IMR-90 (cell line): ENCODE data around the gene PRKCH. TPM values are rescaled to one million over a fixed set of nuclear protein-coding genes. Genes with fewer than 3 reads are reported as not detected.
A peak's percentile ranks its signal among the peaks of the same experiment; 100 is the strongest.

Experiments used
- ATAC-seq: fragments of 200-7000 bp; cut with Tn5 transposase; 2 replicates; pipeline ENCODE4 v1.9.1; 2020; ENCODE audit warnings: low read depth, mild to moderate bottlenecking, moderate library complexity
- BruUV-seq: library from RNA; stranded (reverse); fragments of 400-500 nt; replicated peaks from 2 replicates; lab custom pipeline; 2021; lab: Mats Ljungman, UMichigan
- CTCF ChIA-PET: fragments of 300-600 bp; formaldehyde crosslinking; extraction: SDS; loops from one replicate; lab custom pipeline; 2021; ENCODE audit warnings: antibody characterized with exemption; lab: Yijun Ruan, JAX
- POLR2A ChIA-PET: fragments of 300-600 bp; sonication (Branson Sonifier 250); formaldehyde crosslinking; loops from one replicate; lab custom pipeline; 2022; ENCODE audit warnings: antibody characterized with exemption; ENCODE audit not compliant: unreplicated experiment; lab: Charles Lee
- DNase-seq: peaks from one replicate; pipeline ENCODE4 v3.0.0; 2013
- H2AFZ ChIP-seq: replicated peaks from 2 replicates; pipeline ENCODE3; 2013; ENCODE audit warnings: low read length, mild to moderate bottlenecking; ENCODE audit not compliant: poor library complexity
- H2AK5ac ChIP-seq: 2 replicates; pipeline ENCODE4 v1.6.1; 2013; ENCODE audit warnings: low read depth, low read length, inconsistent platforms
- H2AK9ac ChIP-seq: replicated peaks from 2 replicates; pipeline ENCODE3; 2013; ENCODE audit warnings: mild to moderate bottlenecking, low read depth, low read length, moderate library complexity; ENCODE audit not compliant: poor library complexity
- H2BK120ac ChIP-seq: 2 replicates; pipeline ENCODE4 v1.6.1; 2013; ENCODE audit warnings: low read depth, low read length, inconsistent platforms
- H2BK15ac ChIP-seq: 3 replicates; pipeline ENCODE4 v1.6.1; 2013; ENCODE audit warnings: low read depth, low read length, inconsistent platforms
- H2BK20ac ChIP-seq: 2 replicates; pipeline ENCODE4 v1.6.1; 2013; ENCODE audit warnings: low read depth, mild to moderate bottlenecking, inconsistent platforms, low read length, moderate library complexity
- H2BK5ac ChIP-seq: 2 replicates; pipeline ENCODE4 v1.6.1; 2013; ENCODE audit warnings: mild to moderate bottlenecking, low read depth, low read length, inconsistent platforms; ENCODE audit not compliant: poor library complexity, severe bottlenecking
- H3K14ac ChIP-seq: replicated peaks from 2 replicates; pipeline ENCODE4 v1.6.1; 2013; ENCODE audit warnings: low read depth, low read length, inconsistent platforms
- H3K18ac ChIP-seq: 2 replicates; pipeline ENCODE4 v1.6.1; 2013; ENCODE audit warnings: low read depth, low read length, control low read depth
- H3K23ac ChIP-seq: 2 replicates; pipeline ENCODE4 v1.6.1; 2013; ENCODE audit warnings: low read depth, low read length, inconsistent platforms
- H3K27ac ChIP-seq: 2 replicates; pipeline ENCODE4 v1.5.1; 2013; ENCODE audit warnings: mild to moderate bottlenecking, control low read depth, low read length; ENCODE audit not compliant: insufficient read depth
- H3K27me3 ChIP-seq: 2 replicates; pipeline ENCODE4 v1.6.1; 2013; ENCODE audit warnings: low read length; ENCODE audit not compliant: control insufficient read depth, insufficient read depth
- H3K36me3 ChIP-seq: 2 replicates; pipeline ENCODE4 v1.6.1; 2013; ENCODE audit warnings: low read length, mixed read lengths; ENCODE audit not compliant: control insufficient read depth, insufficient read depth
- H3K4ac ChIP-seq: 2 replicates; pipeline ENCODE4 v1.6.1; 2013; ENCODE audit warnings: low read depth, low read length, inconsistent platforms
- H3K4me1 ChIP-seq: 2 replicates; pipeline ENCODE4 v1.6.1; 2013; ENCODE audit warnings: low read length, mixed read lengths; ENCODE audit not compliant: control insufficient read depth, insufficient read depth
- H3K4me2 ChIP-seq: 2 replicates; pipeline ENCODE4 v1.6.1; 2013; ENCODE audit warnings: low read depth, mild to moderate bottlenecking, control low read depth, low read length, moderate library complexity
- H3K4me3 ChIP-seq: 2 replicates; pipeline ENCODE4 v1.5.1; 2013; ENCODE audit warnings: low read depth, mild to moderate bottlenecking, control low read depth, low read length, moderate library complexity; ENCODE audit not compliant: insufficient read depth
- H3K56ac ChIP-seq: 2 replicates; pipeline ENCODE4 v1.6.1; 2013; ENCODE audit warnings: low read length, inconsistent platforms; ENCODE audit not compliant: insufficient read depth; ENCODE audit errors: extremely low read depth
- H3K79me1 ChIP-seq, 2 experiments: 2 replicates each; pipeline ENCODE4 v1.6.1; 2013; ENCODE audit warnings: low read length in 2 of 2, inconsistent platforms in 1 of 2, low read depth in 1 of 2
- H3K9ac ChIP-seq: 2 replicates; pipeline ENCODE4 v1.6.1; 2013; ENCODE audit warnings: low read depth, low read length, control low read depth
- H3K9me1 ChIP-seq: 2 replicates; pipeline ENCODE4 v1.6.1; 2013; ENCODE audit warnings: low read length, inconsistent platforms; ENCODE audit not compliant: insufficient read depth
- H3K9me3 ChIP-seq: 2 replicates; pipeline ENCODE4 v1.6.1; 2013; ENCODE audit warnings: low read length; ENCODE audit not compliant: control insufficient read depth, insufficient read depth
- H4K20me1 ChIP-seq: 2 replicates; pipeline ENCODE4 v1.6.1; 2013; ENCODE audit warnings: low read length, inconsistent platforms; ENCODE audit not compliant: insufficient read depth
- H4K5ac ChIP-seq: 2 replicates; pipeline ENCODE4 v1.6.1; 2013; ENCODE audit warnings: mild to moderate bottlenecking, low read depth, low read length, control low read depth
- H4K8ac ChIP-seq, 2 experiments: 2 replicates each; pipeline ENCODE4 v1.6.1; 2013; ENCODE audit warnings: low read depth in 2 of 2, low read length in 2 of 2, control low read depth in 1 of 2, inconsistent platforms in 1 of 2
- H4K91ac ChIP-seq: 2 replicates; pipeline ENCODE4 v1.6.1; 2013; ENCODE audit warnings: low read depth, low read length, inconsistent platforms; ENCODE audit not compliant: insufficient read depth
- BHLHE40 ChIP-seq: fragments of 150-350 bp; IDR thresholded peaks from 2 replicates; pipeline ENCODE4 v1.6.1; 2016; ENCODE audit warnings: mild to moderate bottlenecking, low read depth, low read length
- CEBPB ChIP-seq: IDR thresholded peaks from 2 replicates; pipeline ENCODE4 v1.6.1; 2012; ENCODE audit warnings: low read depth, low read length, improper control_type of control experiment
- CHD1 ChIP-seq: IDR thresholded peaks from 2 replicates; pipeline ENCODE4 v1.6.1; 2012; ENCODE audit warnings: low read depth, low read length, improper control_type of control experiment
- FOS ChIP-seq: fragments of 150-350 bp; IDR thresholded peaks from 2 replicates; pipeline ENCODE4 v1.6.1; 2016; ENCODE audit warnings: low read depth, low read length
- MAFK ChIP-seq: IDR thresholded peaks from 2 replicates; pipeline ENCODE4 v1.6.1; 2012; ENCODE audit warnings: low read depth, low read length, improper control_type of control experiment
- MAZ ChIP-seq: IDR thresholded peaks from 2 replicates; pipeline ENCODE4 v1.6.1; 2012; ENCODE audit warnings: low read depth, mild to moderate bottlenecking, low read length, improper control_type of control experiment, moderate library complexity, borderline replicate concordance
- MXI1 ChIP-seq: IDR thresholded peaks from 2 replicates; pipeline ENCODE4 v1.6.1; 2012; ENCODE audit warnings: low read depth, mild to moderate bottlenecking, low read length, moderate library complexity, borderline replicate concordance
- NFE2L2 ChIP-seq: fragments of 150-350 bp; IDR thresholded peaks from 2 replicates; pipeline ENCODE4 v1.6.1; 2016; ENCODE audit warnings: low read depth, mild to moderate bottlenecking, low read length
- POLR2A ChIP-seq: IDR thresholded peaks from 2 replicates; pipeline ENCODE4 v1.6.1; 2012; ENCODE audit warnings: mild to moderate bottlenecking, low read depth, low read length
- RAD21 ChIP-seq: IDR thresholded peaks from 2 replicates; pipeline ENCODE4 v1.6.1; 2012; ENCODE audit warnings: low read length, improper control_type of control experiment
- RCOR1 ChIP-seq: IDR thresholded peaks from 2 replicates; pipeline ENCODE4 v1.6.1; 2012; ENCODE audit warnings: mild to moderate bottlenecking, low read length, improper control_type of control experiment; ENCODE audit not compliant: insufficient replicate concordance
- RFX5 ChIP-seq: IDR thresholded peaks from 2 replicates; pipeline ENCODE4 v1.8.0; 2012; ENCODE audit warnings: low read depth, mild to moderate bottlenecking, low read length, moderate library complexity
- SMC3 ChIP-seq: fragments of 150-350 bp; IDR thresholded peaks from 2 replicates; pipeline ENCODE4 v1.6.1; 2016; ENCODE audit warnings: low read depth, mild to moderate bottlenecking, antibody characterized with exemption, low read length, moderate library complexity
- WGBS, 2 experiments: methylation state at CpG; one replicate each; pipeline versions ENCODE4 v1.1.5 to v1.1.7; 2013; ENCODE audit warnings: missing lambda C conversion rate in 2 of 2; ENCODE audit not compliant: insufficient read length in 1 of 2; ENCODE audit errors: extremely low coverage in 2 of 2; 5-methylcytosine and 5-hydroxymethylcytosine counted together
- dilution Hi-C: fragments of 300-500 bp; cut with HindIII; formaldehyde crosslinking; loops from one replicate; pipeline ENCODE4 v1.14.3; 2018; ENCODE audit warnings: low sequenced_read_pairs; ENCODE audit not compliant: unreplicated experiment
- in situ Hi-C: fragments of 300-500 bp; cut with MboI; formaldehyde crosslinking; loops from 3 replicates; pipeline ENCODE4 v1.14.3; 2019; ENCODE audit warnings: low sequenced_read_pairs, inconsistent platforms, mixed read lengths
- intact Hi-C: fragments of 100-400 bp; cut with micrococcal nuclease; formaldehyde crosslinking; loops from 2 replicates; pipeline ENCODE4 v1.10.0; 2022
- polyA plus RNA-seq, 3 experiments: library from polyadenylated mRNA; depleted of rRNA; stranded (reverse); fragments of >200 nt; gene quantifications; 2 replicates each; pipeline ENCODE4 v1.2.3, GENCODE V29; 2012; ENCODE audit warnings: low replicate concordance in 1 of 3
- total RNA-seq: library from RNA; depleted of rRNA; stranded (reverse); fragments of >200 nt; gene quantifications from 2 replicates; pipeline ENCODE4 v1.2.3, GENCODE V29; 2012
- TF ChIP-seq, protein P1 (sequence below): fragments of 150-350 bp; IDR thresholded peaks from 2 replicates; pipeline ENCODE4 v1.6.1; 2017; ENCODE audit warnings: mild to moderate bottlenecking, antibody characterized with exemption, low read length, low read depth
- TF ChIP-seq, protein P2 (sequence below): fragments of 150-350 bp; IDR thresholded peaks from 2 replicates; pipeline ENCODE4 v1.6.1; 2016; ENCODE audit warnings: low read depth, mild to moderate bottlenecking, low read length, moderate library complexity, borderline replicate concordance
- TF ChIP-seq, protein P3 (sequence below): conservative IDR thresholded peaks from 2 replicates; pipeline ENCODE4 v1.5.1; 2012; ENCODE audit warnings: mild to moderate bottlenecking, low read depth, low read length, improper control_type of control experiment

Gene PRKCH
- total and polyA plus RNA-seq, 2 of the 4 experiments (the other 2 are of a cell fraction) = 1.6 to 2.3 TPM

DNA sequence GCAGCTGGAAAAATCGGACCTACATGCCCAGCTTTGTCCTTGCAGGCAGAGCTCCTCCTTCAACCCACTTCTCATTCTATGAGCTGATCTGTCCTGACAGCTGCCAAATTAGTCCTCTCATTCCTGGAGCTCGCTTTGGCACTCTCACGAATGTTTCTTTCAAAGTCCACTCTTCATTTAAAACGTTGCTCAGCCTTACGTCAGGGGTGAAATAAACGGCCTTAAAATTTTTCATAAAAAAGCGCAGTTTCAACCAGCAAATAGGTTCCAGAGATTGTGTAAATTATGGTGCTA is 253.1 kb downstream of the PRKCH start:
- H4K8ac ChIP-seq = peak overlapping the region in 1 of 2 experiments; percentile 47; a peak in 1 of 4 replicates
- peak overlapping the region; percentile 51; the same call in 1 of the 2 replicates for H3K14ac ChIP-seq
- H4K91ac ChIP-seq = peak overlapping the region; percentile 65
- TF ChIP-seq, protein P1, sequence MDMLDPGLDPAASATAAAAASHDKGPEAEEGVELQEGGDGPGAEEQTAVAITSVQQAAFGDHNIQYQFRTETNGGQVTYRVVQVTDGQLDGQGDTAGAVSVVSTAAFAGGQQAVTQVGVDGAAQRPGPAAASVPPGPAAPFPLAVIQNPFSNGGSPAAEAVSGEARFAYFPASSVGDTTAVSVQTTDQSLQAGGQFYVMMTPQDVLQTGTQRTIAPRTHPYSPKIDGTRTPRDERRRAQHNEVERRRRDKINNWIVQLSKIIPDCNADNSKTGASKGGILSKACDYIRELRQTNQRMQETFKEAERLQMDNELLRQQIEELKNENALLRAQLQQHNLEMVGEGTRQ = no peak
- TF ChIP-seq RFX5 = no peak
- TF ChIP-seq SMC3 = no peak
- TF ChIP-seq POLR2A = no peak
- TF ChIP-seq RAD21 = no peak
- no peak for TF ChIP-seq BHLHE40
- TF ChIP-seq MXI1 = no peak
- no peak for TF ChIP-seq FOS
- TF ChIP-seq MAFK = no peak
- no peak for TF ChIP-seq NFE2L2
- no peak for TF ChIP-seq RCOR1
- no peak for TF ChIP-seq CHD1
- TF ChIP-seq, protein P2, sequence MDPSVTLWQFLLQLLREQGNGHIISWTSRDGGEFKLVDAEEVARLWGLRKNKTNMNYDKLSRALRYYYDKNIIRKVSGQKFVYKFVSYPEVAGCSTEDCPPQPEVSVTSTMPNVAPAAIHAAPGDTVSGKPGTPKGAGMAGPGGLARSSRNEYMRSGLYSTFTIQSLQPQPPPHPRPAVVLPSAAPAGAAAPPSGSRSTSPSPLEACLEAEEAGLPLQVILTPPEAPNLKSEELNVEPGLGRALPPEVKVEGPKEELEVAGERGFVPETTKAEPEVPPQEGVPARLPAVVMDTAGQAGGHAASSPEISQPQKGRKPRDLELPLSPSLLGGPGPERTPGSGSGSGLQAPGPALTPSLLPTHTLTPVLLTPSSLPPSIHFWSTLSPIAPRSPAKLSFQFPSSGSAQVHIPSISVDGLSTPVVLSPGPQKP = no peak
- TF ChIP-seq MAZ = no peak
- no peak for TF ChIP-seq CEBPB
- TF ChIP-seq, protein P3, sequence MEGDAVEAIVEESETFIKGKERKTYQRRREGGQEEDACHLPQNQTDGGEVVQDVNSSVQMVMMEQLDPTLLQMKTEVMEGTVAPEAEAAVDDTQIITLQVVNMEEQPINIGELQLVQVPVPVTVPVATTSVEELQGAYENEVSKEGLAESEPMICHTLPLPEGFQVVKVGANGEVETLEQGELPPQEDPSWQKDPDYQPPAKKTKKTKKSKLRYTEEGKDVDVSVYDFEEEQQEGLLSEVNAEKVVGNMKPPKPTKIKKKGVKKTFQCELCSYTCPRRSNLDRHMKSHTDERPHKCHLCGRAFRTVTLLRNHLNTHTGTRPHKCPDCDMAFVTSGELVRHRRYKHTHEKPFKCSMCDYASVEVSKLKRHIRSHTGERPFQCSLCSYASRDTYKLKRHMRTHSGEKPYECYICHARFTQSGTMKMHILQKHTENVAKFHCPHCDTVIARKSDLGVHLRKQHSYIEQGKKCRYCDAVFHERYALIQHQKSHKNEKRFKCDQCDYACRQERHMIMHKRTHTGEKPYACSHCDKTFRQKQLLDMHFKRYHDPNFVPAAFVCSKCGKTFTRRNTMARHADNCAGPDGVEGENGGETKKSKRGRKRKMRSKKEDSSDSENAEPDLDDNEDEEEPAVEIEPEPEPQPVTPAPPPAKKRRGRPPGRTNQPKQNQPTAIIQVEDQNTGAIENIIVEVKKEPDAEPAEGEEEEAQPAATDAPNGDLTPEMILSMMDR = no peak
- H3K23ac ChIP-seq = no peak overlapping the region
- no peak overlapping the region for H3K4me3 ChIP-seq
- POLR2A ChIA-PET = no interaction called here
- peak overlapping the region; percentile 66; the same call in 2 of the 3 replicates for H2BK15ac ChIP-seq
- H4K5ac ChIP-seq = peak overlapping the region; percentile 38; the same call in 1 of the 2 replicates
- no peaks in the 10 kb centered on the region for H3K27me3 ChIP-seq
- CTCF ChIA-PET = interaction anchor here (0.6 kb wide), 1 partner anchor 13 kb away, joined by 3 read pairs; no protein-coding TSS in a partner anchor
- 0 out of 4 replicates have a peak, but pooled peaks cover 0 to 4% of the 10 kb centered on the region in 2 experiments for H3K79me1 ChIP-seq
- no TSS peak for BruUV-seq
- 0 out of 2 replicates have a peak overlapping the region, but pooled peaks have one; percentile 24 for H3K56ac ChIP-seq
- dilution Hi-C loops (no loop called here), in situ Hi-C loops (loop anchor here (25.0 kb wide), 1 partner anchor 937 kb away; the partner anchor contains the start of gene SIX1), intact Hi-C loops (no loop called here)
- no peak overlapping the region for H2AK9ac ChIP-seq
- H3K9ac ChIP-seq = no peak overlapping the region
- H3K36me3 ChIP-seq = no peaks in the 10 kb centered on the region
- H2AK5ac ChIP-seq = peak overlapping the region; percentile 74; the same call in 1 of the 2 replicates
- peak overlapping the region; percentile 67 for H3K27ac ChIP-seq
- H4K20me1 ChIP-seq = no peaks in the 10 kb centered on the region
- peak overlapping the region; percentile 68 for H2BK20ac ChIP-seq
- ATAC-seq (no peak), DNase-seq (no peak)
- H2BK5ac ChIP-seq = peak overlapping the region; percentile 58
- H3K4me1 ChIP-seq = peaks cover 30% of the 10 kb centered on the region
- WGBS, 2 experiments = no CpG with 5 or more reads among the region's 7 CpGs
- H2BK120ac ChIP-seq = peak overlapping the region; percentile 84
- no peaks in the 10 kb centered on the region for H3K9me3 ChIP-seq
- peak overlapping the region; percentile 63 for H3K18ac ChIP-seq
- peak overlapping the region; percentile 76 for H2AFZ ChIP-seq
- H3K4me2 ChIP-seq = no peak overlapping the region; the same call in 1 of the 2 replicates
- H3K9me1 ChIP-seq = peaks cover 9% of the 10 kb centered on the region
- H3K4ac ChIP-seq = peak overlapping the region; percentile 67; the same call in 1 of the 2 replicates
